CD14-positive monocyte (primary cell): Measurements from ENCODE around the gene SLC25A13. TPM values are rescaled to one million over a fixed set of nuclear protein-coding genes. Genes with fewer than 3 reads are reported as not detected.

Experiments used
- DNase-seq, 3 donors: peaks; one replicate each; pipeline ENCODE4 v3.0.0-alpha.2; 2011 to 2022
- H2AFZ ChIP-seq: 2 replicates; pipeline ENCODE4 v1.6.0; 2012; ENCODE audit warnings: mild to moderate bottlenecking, low read depth, low read length, inconsistent platforms; ENCODE audit not compliant: insufficient read depth, poor library complexity, severe bottlenecking
- H3K27ac ChIP-seq, 2 donors: 1 replicate in 1 of 2; 2 replicates in 1 of 2; pipeline ENCODE4 v1.5.1; 2012 to 2013; ENCODE audit warnings: low read length in 2 of 2, control low read depth in 1 of 2, inconsistent platforms in 1 of 2, low read depth in 1 of 2, mild to moderate bottlenecking in 1 of 2
- H3K27me3 ChIP-seq, 2 donors: one replicate each; pipeline versions ENCODE4 v1.6.0 to v1.6.1; 2011 to 2013; ENCODE audit warnings: low read length in 2 of 2; ENCODE audit not compliant: control insufficient read depth in 2 of 2, insufficient read depth in 2 of 2
- H3K36me3 ChIP-seq, 2 donors: replicated peaks in 1 of 2; 1 replicate in 1 of 2; 2 replicates in 1 of 2; pipeline versions ENCODE4 v1.5.1 to v1.6.1; 2012 to 2013; ENCODE audit warnings: low read length in 2 of 2, control low read depth in 1 of 2, inconsistent platforms in 1 of 2, mild to moderate bottlenecking in 1 of 2; ENCODE audit not compliant: insufficient read depth in 2 of 2, control insufficient read depth in 1 of 2
- H3K4me1 ChIP-seq, 2 donors: 1 replicate in 1 of 2; 2 replicates in 1 of 2; pipeline versions ENCODE4 v1.5.1 to v1.6.1; 2012 to 2013; ENCODE audit warnings: low read length in 2 of 2, control low read depth in 1 of 2, inconsistent platforms in 1 of 2, mild to moderate bottlenecking in 1 of 2, moderate library complexity in 1 of 2; ENCODE audit not compliant: insufficient read depth in 2 of 2, control insufficient read depth in 1 of 2
- H3K4me2 ChIP-seq: replicated peaks from 2 replicates; pipeline ENCODE3; 2012; ENCODE audit warnings: low read length, moderate library complexity, mild to moderate bottlenecking; ENCODE audit not compliant: poor library complexity, severe bottlenecking; ENCODE audit errors: extremely low read depth
- H3K4me3 ChIP-seq, 3 experiments: fragments of 200-600 bp in 1 of 3; sonication (generic) in 1 of 3; replicated peaks in 1 of 3; 1 replicate in 2 of 3; 2 replicates in 1 of 3; pipeline ENCODE4 v1.5.1; 2011 to 2013; ENCODE audit warnings: low read length in 3 of 3, mild to moderate bottlenecking in 3 of 3, control low read depth in 2 of 3, low read depth in 2 of 3, inconsistent platforms in 1 of 3, moderate library complexity in 1 of 3
- H3K79me2 ChIP-seq: 2 replicates; pipeline ENCODE4 v1.6.0; 2012; ENCODE audit warnings: mild to moderate bottlenecking, control low read depth, inconsistent platforms, low read length, moderate library complexity; ENCODE audit not compliant: insufficient read depth
- H3K9ac ChIP-seq: 2 replicates; pipeline ENCODE4 v1.6.0; 2017; ENCODE audit warnings: low read length, mild to moderate bottlenecking; ENCODE audit not compliant: insufficient read depth, poor library complexity, severe bottlenecking
- H3K9me3 ChIP-seq, 2 donors: replicated peaks in 1 of 2; 1 replicate in 1 of 2; 2 replicates in 1 of 2; pipeline versions ENCODE4 v1.5.1 to v1.6.1; 2012 to 2013; ENCODE audit warnings: low read length in 2 of 2, control low read depth in 1 of 2; ENCODE audit not compliant: control insufficient read depth in 1 of 2, insufficient read depth in 1 of 2
- H4K20me1 ChIP-seq: 2 replicates; pipeline ENCODE4 v1.6.0; 2012; ENCODE audit warnings: mild to moderate bottlenecking, low read length, control low read depth, moderate library complexity; ENCODE audit not compliant: insufficient read depth
- H3K27ac Mint-ChIP-seq, 7 donors: one replicate each; pipeline ENCODE4 v1.8.0; 2020; ENCODE audit warnings: mild to moderate bottlenecking in 7 of 7, mixed read lengths in 7 of 7, moderate library complexity in 6 of 7, inconsistent platforms in 2 of 7
- H3K27me3 Mint-ChIP-seq, 3 donors: one replicate each; pipeline ENCODE4 v1.8.0; 2021 to 2022; ENCODE audit warnings: low read depth in 3 of 3, mild to moderate bottlenecking in 3 of 3, mixed read lengths in 3 of 3, moderate library complexity in 3 of 3, inconsistent platforms in 1 of 3
- H3K36me3 Mint-ChIP-seq, 2 donors: one replicate each; pipeline ENCODE4 v1.8.0; 2020; ENCODE audit warnings: mixed read lengths in 2 of 2, inconsistent platforms in 1 of 2, mild to moderate bottlenecking in 1 of 2
- H3K4me1 Mint-ChIP-seq: one replicate; pipeline ENCODE4 v1.8.0; 2020; ENCODE audit warnings: mild to moderate bottlenecking, mixed read lengths
- H3K4me3 Mint-ChIP-seq, 2 donors: one replicate each; pipeline ENCODE4 v1.8.0; 2020; ENCODE audit warnings: mild to moderate bottlenecking in 2 of 2, mixed read lengths in 2 of 2, moderate library complexity in 1 of 2
- H3K9me3 Mint-ChIP-seq, 7 donors: one replicate each; pipeline ENCODE4 v1.8.0; 2020 to 2022; ENCODE audit warnings: mixed read lengths in 7 of 7, mild to moderate bottlenecking in 6 of 7, moderate library complexity in 6 of 7, inconsistent platforms in 2 of 7
- WGBS: methylation state at CpG from one replicate; pipeline ENCODE4 v1.1.5; 2013; ENCODE audit warnings: missing lambda C conversion rate; ENCODE audit not compliant: insufficient coverage; 5-methylcytosine and 5-hydroxymethylcytosine counted together
- intact Hi-C, 2 donors: fragments of 100-400 bp; cut with micrococcal nuclease; formaldehyde crosslinking; loops; one replicate each; pipeline versions ENCODE4 v1.15.0 to v1.15.1; 2023
- polyA plus RNA-seq, 3 donors: library from polyadenylated mRNA; depleted of rRNA in 1 of 3; unstranded in 2 of 3; stranded (reverse) in 1 of 3; fragments of 300-500 nt in 2 of 3; fragments of >200 nt in 1 of 3; fragmentation: Illumina TruSeq in 2 of 3; gene quantifications; 1 replicate in 2 of 3; 2 replicates in 1 of 3; pipeline ENCODE4 v1.2.3, GENCODE V29; 2012 to 2021
- TF ChIP-seq, protein P1 (sequence below): fragments of 200-600 bp; IDR thresholded peaks from one replicate; pipeline ENCODE4 v1.8.0; 2022; ENCODE audit warnings: antibody characterized with exemption, mild to moderate bottlenecking

SLC25A13 gene
- polyA plus RNA-seq, 3 donors, result 12.7 to 15.7 (median 14.4) TPM

DNA sequence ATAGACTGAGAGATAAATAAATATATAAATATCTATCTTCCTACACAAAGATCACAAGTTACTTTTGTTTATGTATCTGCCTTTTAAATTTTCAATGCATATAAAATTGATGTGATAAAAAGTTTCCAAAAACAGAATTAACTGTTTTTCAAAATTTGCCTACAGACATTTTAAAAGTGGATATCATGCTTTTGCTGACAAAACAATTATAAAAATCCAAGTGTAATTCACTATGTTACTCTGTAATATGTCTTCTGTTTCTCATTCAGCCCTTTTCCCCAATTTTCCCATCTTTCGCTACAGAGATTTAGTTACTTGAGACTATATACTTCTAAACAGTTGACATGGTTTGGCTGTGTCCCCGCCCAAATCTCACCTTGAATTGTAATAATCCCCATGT, 37.7 kb downstream of the SLC25A13 start:
- H3K9me3 Mint-ChIP-seq, result peaks cover 0 to 9% (median 3%) of the 10 kb centered on the region in 7 donors
- peaks cover 14 to 46% of the 10 kb centered on the region in 2 donors for H3K36me3 Mint-ChIP-seq
- H3K4me1 ChIP-seq, result peaks cover 0 to 7% of the 10 kb centered on the region in 2 donors
- H3K79me2 ChIP-seq, result peaks cover 20% of the 10 kb centered on the region
- peaks cover 87% of the 10 kb centered on the region for H4K20me1 ChIP-seq
- H3K27ac Mint-ChIP-seq, result no peak overlapping the region
- whole genome bisulfite sequencing, result no CpG with 5 or more reads among the region's 2 CpGs
- H3K4me3 ChIP-seq, result no peak overlapping the region
- no peaks in the 10 kb centered on the region for H3K27me3 ChIP-seq
- peaks cover 0 to 4% of the 10 kb centered on the region in 2 donors for H3K9me3 ChIP-seq
- H3K36me3 ChIP-seq, result peaks cover 5 to 8% of the 10 kb centered on the region in 2 donors
- H3K4me1 Mint-ChIP-seq, result peaks cover 24% of the 10 kb centered on the region
- DNase-seq, result no peak
- H3K4me2 ChIP-seq, result no peak overlapping the region
- H2AFZ ChIP-seq, result no peak overlapping the region
- peaks cover 0 to 3% (median 1%) of the 10 kb centered on the region in 3 donors for H3K27me3 Mint-ChIP-seq
- H3K27ac ChIP-seq, result no peak overlapping the region
- TF ChIP-seq, protein P1, sequence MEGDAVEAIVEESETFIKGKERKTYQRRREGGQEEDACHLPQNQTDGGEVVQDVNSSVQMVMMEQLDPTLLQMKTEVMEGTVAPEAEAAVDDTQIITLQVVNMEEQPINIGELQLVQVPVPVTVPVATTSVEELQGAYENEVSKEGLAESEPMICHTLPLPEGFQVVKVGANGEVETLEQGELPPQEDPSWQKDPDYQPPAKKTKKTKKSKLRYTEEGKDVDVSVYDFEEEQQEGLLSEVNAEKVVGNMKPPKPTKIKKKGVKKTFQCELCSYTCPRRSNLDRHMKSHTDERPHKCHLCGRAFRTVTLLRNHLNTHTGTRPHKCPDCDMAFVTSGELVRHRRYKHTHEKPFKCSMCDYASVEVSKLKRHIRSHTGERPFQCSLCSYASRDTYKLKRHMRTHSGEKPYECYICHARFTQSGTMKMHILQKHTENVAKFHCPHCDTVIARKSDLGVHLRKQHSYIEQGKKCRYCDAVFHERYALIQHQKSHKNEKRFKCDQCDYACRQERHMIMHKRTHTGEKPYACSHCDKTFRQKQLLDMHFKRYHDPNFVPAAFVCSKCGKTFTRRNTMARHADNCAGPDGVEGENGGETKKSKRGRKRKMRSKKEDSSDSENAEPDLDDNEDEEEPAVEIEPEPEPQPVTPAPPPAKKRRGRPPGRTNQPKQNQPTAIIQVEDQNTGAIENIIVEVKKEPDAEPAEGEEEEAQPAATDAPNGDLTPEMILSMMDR, result no peak
- no peak overlapping the region for H3K9ac ChIP-seq
- intact Hi-C loops, result no loop called here
- no peak overlapping the region for H3K4me3 Mint-ChIP-seq

DNA sequence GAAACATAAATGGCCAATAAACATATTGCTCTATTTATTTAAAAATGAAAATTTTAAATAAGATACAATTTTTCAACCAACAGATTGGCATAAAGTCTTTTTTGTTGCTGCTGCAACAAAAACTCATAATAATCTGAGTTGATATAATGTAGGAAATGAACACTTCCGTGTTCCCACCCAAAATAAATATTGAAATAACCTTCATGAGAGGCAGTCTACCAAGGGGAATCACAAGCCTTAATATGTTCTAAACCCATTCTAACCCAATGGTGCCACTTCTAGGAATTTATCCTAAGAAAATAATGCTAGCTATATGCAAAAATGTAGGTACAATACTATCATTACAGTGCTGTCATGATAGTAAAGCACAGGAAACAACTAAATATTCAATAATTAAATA, 39.1 kb downstream of the SLC25A13 start:
- peaks cover 15 to 44% of the 10 kb centered on the region in 2 donors for H3K36me3 Mint-ChIP-seq
- H3K27ac Mint-ChIP-seq, result no peak overlapping the region
- TF ChIP-seq, protein P1, result no peak
- H3K9me3 Mint-ChIP-seq, result peaks cover 0 to 4% (median 0%) of the 10 kb centered on the region in 7 donors
- peaks cover 21% of the 10 kb centered on the region for H3K4me1 Mint-ChIP-seq
- no peaks in the 10 kb centered on the region for H3K9me3 ChIP-seq
- H3K4me2 ChIP-seq, result no peak overlapping the region
- no peak overlapping the region for H3K9ac ChIP-seq
- peaks cover 0 to 6% of the 10 kb centered on the region in 2 donors for H3K4me1 ChIP-seq
- H3K27me3 Mint-ChIP-seq, result peaks cover 0 to 3% (median 1%) of the 10 kb centered on the region in 3 donors
- H2AFZ ChIP-seq, result no peak overlapping the region
- no peak for DNase-seq
- no peak overlapping the region for H3K4me3 ChIP-seq
- H3K36me3 ChIP-seq, result peaks cover 5 to 13% of the 10 kb centered on the region in 2 donors
- WGBS, result no CpG with 5 or more reads among the region's 1 CpG
- intact Hi-C loops, result no loop called here
- no peaks in the 10 kb centered on the region for H3K27me3 ChIP-seq
- H3K79me2 ChIP-seq, result peaks cover 20% of the 10 kb centered on the region
- H4K20me1 ChIP-seq, result peaks cover 86% of the 10 kb centered on the region
- H3K27ac ChIP-seq, result no peak overlapping the region
- H3K4me3 Mint-ChIP-seq, result no peak overlapping the region
